HFFc6 (cell line): ENCODE results near the gene PRICKLE2. TPM values are rescaled to one million over a fixed set of nuclear protein-coding genes. Genes with fewer than 3 reads are reported as not detected.

Experiments
- DNase-seq: peaks from one replicate; pipeline ENCODE4 v3.0.0-alpha.2; 2018
- H3K27ac Mint-ChIP-seq: 2 replicates; pipeline ENCODE4 v1.8.0; 2020; ENCODE audit warnings: mild to moderate bottlenecking, mixed read lengths
- H3K27me3 Mint-ChIP-seq: 2 replicates; pipeline ENCODE4 v1.8.0; 2021; ENCODE audit warnings: mild to moderate bottlenecking, moderate library complexity, mixed read lengths; ENCODE audit not compliant: insufficient read depth
- H3K36me3 Mint-ChIP-seq: 2 replicates; pipeline ENCODE4 v1.8.0; 2021; ENCODE audit warnings: low read depth, mixed read lengths
- H3K4me1 Mint-ChIP-seq: 2 replicates; pipeline ENCODE4 v1.8.0; 2020; ENCODE audit warnings: low read depth, mixed read lengths
- H3K4me3 Mint-ChIP-seq: 2 replicates; pipeline ENCODE4 v1.8.0; 2020; ENCODE audit warnings: mild to moderate bottlenecking, moderate library complexity, mixed read lengths
- H3K9me3 Mint-ChIP-seq: 2 replicates; pipeline ENCODE4 v1.8.0; 2020; ENCODE audit warnings: mild to moderate bottlenecking, mixed read lengths
- CTCF ChIP-seq: fragments of 200-600 bp; sonication (generic); IDR thresholded peaks from 2 replicates; pipeline ENCODE4 v1.5.0; 2021; ENCODE audit warnings: antibody characterized with exemption, mild to moderate bottlenecking
- long read RNA-seq: library from polyadenylated mRNA; unstranded; transcript quantifications from one replicate; pipeline ENCODE4 v2.0.0, GENCODE V29; 2019
- total RNA-seq, 6 experiments: library from RNA; stranded (reverse); fragmentation: NEBNext Ultra II Directional; extraction: Animal tissue kit (Norgen Biotek cat#: 25700); gene quantifications; 2 replicates in 1 of 6; 3 replicates in 5 of 6; pipeline ENCODE4 v1.2.3, GENCODE V29; 2021

Gene PRICKLE2
- total RNA-seq = 10 to 100 TPM; 14.0 to 21.7 (median 18.4) TPM
- long read RNA-seq, full-length matches to known transcripts = 6 of 11 reads
- long read RNA-seq, partial matches to known transcripts = 0 of 11 reads
- long read RNA-seq, other reads (novel, unspliced or antisense) = 5 of 11 reads

DNA sequence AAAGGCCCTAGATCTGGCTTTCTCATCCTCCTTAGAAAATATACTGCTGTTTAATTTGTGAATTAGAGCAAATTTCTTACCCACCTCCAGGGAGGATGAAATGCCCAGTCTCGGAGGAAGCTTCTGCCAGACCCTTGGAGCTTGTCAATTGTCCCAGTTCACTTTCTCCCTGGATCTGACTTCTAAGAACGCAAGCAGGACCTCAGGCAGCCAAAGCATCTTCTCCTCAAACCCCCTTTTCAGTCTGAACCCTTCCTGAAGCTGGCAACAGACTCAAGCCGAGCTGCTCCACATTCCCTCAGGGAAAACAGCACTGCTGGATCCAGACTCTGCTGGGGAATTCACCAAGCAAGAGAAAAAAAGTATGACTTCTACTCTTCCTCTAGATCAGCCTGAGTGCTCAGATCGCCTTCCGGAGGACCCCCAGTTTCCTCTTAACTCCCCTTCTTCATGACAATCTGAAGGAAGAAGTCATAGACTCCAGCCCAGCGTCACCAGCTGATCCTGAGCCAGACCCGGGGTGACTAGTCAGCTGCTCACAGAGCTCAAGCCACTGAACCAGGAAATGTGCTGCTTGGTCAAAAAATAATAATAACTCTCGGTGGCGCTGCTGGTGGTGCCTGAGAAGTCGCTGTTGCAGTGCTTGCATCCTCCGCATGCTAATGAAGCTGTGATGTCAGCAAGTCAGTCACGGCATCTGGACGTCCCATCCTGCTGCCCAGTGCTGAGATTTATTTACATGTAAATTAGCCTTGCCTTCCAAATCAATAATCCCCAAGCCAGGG lies at the start of gene PRICKLE2:
PRICKLE2 (minus strand) TSS at position 641 of the 785 bp plus-strand sequence. CDS start 26,539 bp downstream, outside the sequence.
- Mint-ChIP-seq H3K4me1 (peaks cover 88% of the 10 kb centered on the region), H3K27ac (peak within 1 kb of the TSS; percentile 99), H3K27me3 (no peaks in the 10 kb centered on the region), H3K4me3 (peak within 1 kb of the TSS; percentile 94), H3K36me3 (peaks cover 3% of the 10 kb centered on the region; the same call in 1 of the 2 replicates), H3K9me3 (no peaks in the 10 kb centered on the region)
- DNase-seq = peak; percentile 96
- peak; percentile 56; the same call in 1 of the 2 replicates for TF ChIP-seq CTCF

- no peak for TF ChIP-seq CTCF
- peaks cover 18% of the 10 kb centered on the region for H3K36me3 Mint-ChIP-seq
- peaks cover 17% of the 10 kb centered on the region for H3K9me3 Mint-ChIP-seq
- peaks cover 5% of the 10 kb centered on the region for H3K27me3 Mint-ChIP-seq
- no peak for DNase-seq
- H3K4me1 Mint-ChIP-seq = peaks cover 11% of the 10 kb centered on the region
- no peak overlapping the region for H3K27ac Mint-ChIP-seq
- no peak overlapping the region for H3K4me3 Mint-ChIP-seq
Measured at GRCh38 chr3:64272842-64273241, 47.6 kb upstream of the PRICKLE2 start.

- no peak for DNase-seq
- Mint-ChIP-seq H3K36me3 (peaks cover 18% of the 10 kb centered on the region), H3K27me3 (peaks cover 5% of the 10 kb centered on the region), H3K27ac (no peak overlapping the region), H3K9me3 (peaks cover 17% of the 10 kb centered on the region), H3K4me3 (no peak overlapping the region), H3K4me1 (peaks cover 12% of the 10 kb centered on the region)
- no peak for TF ChIP-seq CTCF
Measured at GRCh38 chr3:64272271-64272670, 47.0 kb upstream of the PRICKLE2 start.

- no peak for TF ChIP-seq CTCF
- Mint-ChIP-seq H3K4me1 (peaks cover 19% of the 10 kb centered on the region), H3K27me3 (peaks cover 5% of the 10 kb centered on the region), H3K4me3 (no peak overlapping the region), H3K36me3 (peaks cover 18% of the 10 kb centered on the region), H3K27ac (no peak overlapping the region), H3K9me3 (peaks cover 17% of the 10 kb centered on the region)
- no peak for DNase-seq
Measured at GRCh38 chr3:64271631-64272030, 46.4 kb upstream of the PRICKLE2 start.

DNA sequence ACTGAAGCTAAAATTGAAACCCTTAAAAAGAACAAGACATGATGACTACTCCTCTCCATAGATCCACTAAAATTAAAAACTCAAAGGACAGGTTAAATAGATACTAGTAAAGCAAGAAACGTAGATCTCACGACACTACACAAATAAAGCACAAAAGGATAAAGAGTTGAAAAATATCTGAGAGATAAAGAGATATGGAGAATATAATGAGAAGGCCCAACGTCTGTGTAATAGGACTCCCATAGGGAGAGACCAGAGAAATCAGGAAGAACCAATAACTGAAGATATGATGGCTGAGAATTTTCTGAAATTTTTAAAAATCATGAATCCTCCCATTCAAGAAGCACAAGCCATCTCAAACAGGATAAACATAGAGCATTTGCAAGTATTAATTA lies 45.6 kb upstream of the PRICKLE2 start:
- TF ChIP-seq CTCF = no peak
- H3K27ac Mint-ChIP-seq = no peak overlapping the region
- no peak overlapping the region for H3K4me3 Mint-ChIP-seq
- peaks cover 26% of the 10 kb centered on the region for H3K4me1 Mint-ChIP-seq
- H3K9me3 Mint-ChIP-seq = peaks cover 17% of the 10 kb centered on the region
- H3K36me3 Mint-ChIP-seq = peaks cover 18% of the 10 kb centered on the region
- DNase-seq = no peak
- peaks cover 4% of the 10 kb centered on the region for H3K27me3 Mint-ChIP-seq
